H9 (cell line): ENCODE results near the gene PLXNA4. TPM values are rescaled to one million over a fixed set of nuclear protein-coding genes. Genes with fewer than 3 reads are reported as not detected.

Experiments used
- DNase-seq: peaks from one replicate; pipeline ENCODE4 v3.0.0-alpha.2; 2017
- H2AFZ ChIP-seq: one replicate; pipeline ENCODE4 v1.6.1; 2013; ENCODE audit warnings: mild to moderate bottlenecking, low read length, control low read depth, moderate library complexity
- H2AK5ac ChIP-seq: 2 replicates; pipeline ENCODE4 v1.6.1; 2013; ENCODE audit warnings: low read length, control low read depth, mixed read lengths; ENCODE audit not compliant: insufficient read length
- H2BK120ac ChIP-seq: one replicate; pipeline ENCODE4 v1.6.1; 2013; ENCODE audit warnings: low read depth, mild to moderate bottlenecking, low read length, control low read depth, inconsistent platforms; ENCODE audit not compliant: poor library complexity, severe bottlenecking
- H2BK12ac ChIP-seq: 2 replicates; pipeline ENCODE4 v1.6.1; 2013; ENCODE audit warnings: low read length, control low read depth, mixed read lengths, low read depth; ENCODE audit not compliant: insufficient read length
- H2BK15ac ChIP-seq: 2 replicates; pipeline ENCODE4 v1.6.1; 2013; ENCODE audit warnings: low read depth, low read length, control low read depth
- H2BK20ac ChIP-seq: one replicate; pipeline ENCODE4 v1.6.1; 2013; ENCODE audit warnings: low read depth, mild to moderate bottlenecking, low read length, control low read depth, inconsistent platforms; ENCODE audit not compliant: poor library complexity, severe bottlenecking
- H2BK5ac ChIP-seq: 2 replicates; pipeline ENCODE4 v1.6.1; 2013; ENCODE audit warnings: low read length, control low read depth, mixed read lengths; ENCODE audit not compliant: insufficient read length
- H3K14ac ChIP-seq: 2 replicates; pipeline ENCODE4 v1.6.1; 2013; ENCODE audit warnings: low read length, control low read depth; ENCODE audit not compliant: insufficient read depth
- H3K18ac ChIP-seq: 2 replicates; pipeline ENCODE4 v1.6.1; 2013; ENCODE audit warnings: low read depth, mild to moderate bottlenecking, mixed read lengths, low read length, control low read depth; ENCODE audit not compliant: insufficient read length
- H3K23ac ChIP-seq: 2 replicates; pipeline ENCODE4 v1.6.1; 2013; ENCODE audit warnings: low read length, control low read depth, mixed read lengths, low read depth; ENCODE audit not compliant: insufficient read length
- H3K23me2 ChIP-seq: 2 replicates; pipeline ENCODE4 v1.6.1; 2013; ENCODE audit warnings: low read depth, mild to moderate bottlenecking, mixed read lengths, low read length, control low read depth; ENCODE audit not compliant: insufficient read length, poor library complexity, severe bottlenecking
- H3K27ac ChIP-seq: 2 replicates; pipeline ENCODE4 v1.5.1; 2013; ENCODE audit warnings: low read length, control low read depth, mixed read lengths, low read depth; ENCODE audit not compliant: insufficient read length
- H3K27me3 ChIP-seq: 2 replicates; pipeline ENCODE4 v1.6.1; 2013; ENCODE audit warnings: low read length, control low read depth, inconsistent platforms; ENCODE audit not compliant: insufficient read depth
- H3K4ac ChIP-seq: 2 replicates; pipeline ENCODE4 v1.6.1; 2013; ENCODE audit warnings: low read depth, mild to moderate bottlenecking, control low read depth, inconsistent platforms, low read length, moderate library complexity
- H3K4me1 ChIP-seq: 2 replicates; pipeline ENCODE4 v1.6.1; 2013; ENCODE audit warnings: low read length, control low read depth, inconsistent platforms; ENCODE audit not compliant: insufficient read depth
- H3K4me2 ChIP-seq: 2 replicates; pipeline ENCODE4 v1.6.1; 2013; ENCODE audit warnings: low read length, control low read depth, mixed read lengths; ENCODE audit not compliant: insufficient read length, insufficient read depth
- H3K56ac ChIP-seq: 2 replicates; pipeline ENCODE4 v1.6.1; 2013; ENCODE audit warnings: low read depth, mild to moderate bottlenecking, mixed read lengths, low read length, control low read depth; ENCODE audit not compliant: insufficient read length
- H3K79me1 ChIP-seq: 2 replicates; pipeline ENCODE4 v1.6.1; 2013; ENCODE audit warnings: low read depth, mild to moderate bottlenecking, moderate library complexity, low read length, control low read depth, inconsistent platforms; ENCODE audit not compliant: insufficient read depth, poor library complexity, severe bottlenecking
- H3K79me2 ChIP-seq: 2 replicates; pipeline ENCODE4 v1.6.1; 2013; ENCODE audit warnings: low read length, control low read depth, inconsistent platforms; ENCODE audit not compliant: insufficient read depth
- H3K9ac ChIP-seq: 2 replicates; pipeline ENCODE4 v1.6.1; 2013; ENCODE audit warnings: low read length, control low read depth, mixed read lengths; ENCODE audit not compliant: insufficient read length; ENCODE audit errors: extremely low read depth
- H3K9me3 ChIP-seq: one replicate; pipeline ENCODE4 v1.6.1; 2013; ENCODE audit warnings: low read depth, low read length, inconsistent platforms; ENCODE audit not compliant: control insufficient read depth
- H3T11ph ChIP-seq: one replicate; pipeline ENCODE4 v1.6.1; 2013; ENCODE audit warnings: mild to moderate bottlenecking, low read length, control low read depth, inconsistent platforms
- H4K20me1 ChIP-seq: one replicate; pipeline ENCODE4 v1.6.1; 2013; ENCODE audit not compliant: control insufficient read depth, insufficient read length, insufficient read depth
- H4K5ac ChIP-seq: 2 replicates; pipeline ENCODE4 v1.6.1; 2013; ENCODE audit warnings: low read depth, mild to moderate bottlenecking, mixed read lengths, low read length, control low read depth; ENCODE audit not compliant: insufficient read length
- H4K8ac ChIP-seq: replicated peaks from 2 replicates; pipeline ENCODE4 v1.6.1; 2013; ENCODE audit warnings: low read length, control low read depth, mixed read lengths, low read depth; ENCODE audit not compliant: insufficient read length
- H4K91ac ChIP-seq: 2 replicates; pipeline ENCODE4 v1.6.1; 2013; ENCODE audit warnings: low read depth, mild to moderate bottlenecking, moderate library complexity, mixed read lengths, low read length, control low read depth; ENCODE audit not compliant: insufficient read length
- H3K27ac Mint-ChIP-seq, 3 experiments: 2 replicates in 2 of 3; 3 replicates in 1 of 3; pipeline ENCODE4 v1.8.0; 2020 to 2021; ENCODE audit warnings: mixed read lengths in 3 of 3, mild to moderate bottlenecking in 1 of 3, moderate library complexity in 1 of 3
- H3K27me3 Mint-ChIP-seq: 2 replicates; pipeline ENCODE4 v1.8.0; 2021; ENCODE audit warnings: low read depth, mild to moderate bottlenecking, moderate library complexity, mixed read lengths
- H3K36me3 Mint-ChIP-seq, 3 experiments: 2 replicates in 2 of 3; 3 replicates in 1 of 3; pipeline ENCODE4 v1.8.0; 2020 to 2021; ENCODE audit warnings: low read depth in 3 of 3, mixed read lengths in 3 of 3; ENCODE audit not compliant: insufficient read depth in 1 of 3
- H3K4me1 Mint-ChIP-seq, 2 experiments: 2 replicates each; pipeline ENCODE4 v1.8.0; 2020; ENCODE audit warnings: mixed read lengths in 2 of 2
- H3K4me3 Mint-ChIP-seq, 2 experiments: 2 replicates in 1 of 2; 3 replicates in 1 of 2; pipeline ENCODE4 v1.8.0; 2020 to 2021; ENCODE audit warnings: mild to moderate bottlenecking in 2 of 2, mixed read lengths in 2 of 2, moderate library complexity in 1 of 2
- H3K9me3 Mint-ChIP-seq, 2 experiments: 2 replicates in 1 of 2; 3 replicates in 1 of 2; pipeline ENCODE4 v1.8.0; 2020; ENCODE audit warnings: mild to moderate bottlenecking in 2 of 2, mixed read lengths in 2 of 2, moderate library complexity in 1 of 2
- WGBS: extraction: QIAGEN DNeasy Blood & Tissue Kit; methylation state at CpG from one replicate; pipeline ENCODE4 v1.1.7; 2013; ENCODE audit warnings: missing lambda C conversion rate, low lambda C conversion rate, mixed read lengths; ENCODE audit not compliant: insufficient read length; ENCODE audit errors: extremely low coverage; 5-methylcytosine and 5-hydroxymethylcytosine counted together
- total RNA-seq: library from RNA; stranded (reverse); gene quantifications from 2 replicates; pipeline ENCODE4 v1.2.1, GENCODE V29; 2021
- TF ChIP-seq, protein P1 (sequence below): fragments of 200-600 bp; sonication (generic); conservative IDR thresholded peaks from 3 replicates; pipeline ENCODE4 v1.8.0; 2021; ENCODE audit warnings: antibody characterized with exemption, mild to moderate bottlenecking

The PLXNA4 gene
- total RNA-seq, 1 experiment from 2014 or later, result 0.35 TPM

DNA sequence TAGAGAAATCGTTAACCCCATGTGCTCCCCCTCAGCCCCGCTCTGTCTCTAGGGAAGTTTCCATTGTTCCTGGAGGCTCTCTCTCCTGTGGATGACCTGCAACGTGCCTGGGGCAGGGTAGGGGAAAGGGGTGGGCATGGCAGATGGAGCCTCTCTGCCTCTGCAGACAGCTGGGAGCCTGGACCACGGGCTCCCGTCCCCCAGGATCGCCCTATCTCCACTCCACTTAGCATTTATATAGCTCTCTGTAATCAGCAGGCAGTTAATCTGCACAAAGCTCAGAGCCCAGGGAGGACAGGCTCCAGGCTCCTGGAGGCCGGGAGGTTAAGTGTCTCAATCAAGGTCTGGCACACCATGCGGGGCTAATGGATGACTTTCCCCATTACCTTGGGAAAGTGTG is 369.7 kb downstream of the PLXNA4 start:
- H2BK15ac ChIP-seq, result no peak overlapping the region
- H2BK5ac ChIP-seq, result no peak overlapping the region
- H3K4me2 ChIP-seq, result no peak overlapping the region
- H3K4ac ChIP-seq, result no peak overlapping the region
- H4K20me1 ChIP-seq, result no peaks in the 10 kb centered on the region
- no peak overlapping the region for H2BK20ac ChIP-seq
- H3K9ac ChIP-seq, result no peak overlapping the region
- peaks cover 4% of the 10 kb centered on the region; the same call in 1 of the 2 replicates for H3K4me1 ChIP-seq
- no peaks in the 10 kb centered on the region for H3K79me2 ChIP-seq
- no peaks in the 10 kb centered on the region for H3K9me3 ChIP-seq
- no peaks in the 10 kb centered on the region; a peak in 1 of 7 replicates for H3K36me3 Mint-ChIP-seq
- peaks cover 27 to 42% of the 10 kb centered on the region in 2 experiments for H3K4me1 Mint-ChIP-seq
- no peak overlapping the region for H3K18ac ChIP-seq
- no peak overlapping the region for H4K8ac ChIP-seq
- no peaks in the 10 kb centered on the region for H3K79me1 ChIP-seq
- no peak overlapping the region for H2AFZ ChIP-seq
- H2AK5ac ChIP-seq, result no peak overlapping the region
- TF ChIP-seq, protein P1, sequence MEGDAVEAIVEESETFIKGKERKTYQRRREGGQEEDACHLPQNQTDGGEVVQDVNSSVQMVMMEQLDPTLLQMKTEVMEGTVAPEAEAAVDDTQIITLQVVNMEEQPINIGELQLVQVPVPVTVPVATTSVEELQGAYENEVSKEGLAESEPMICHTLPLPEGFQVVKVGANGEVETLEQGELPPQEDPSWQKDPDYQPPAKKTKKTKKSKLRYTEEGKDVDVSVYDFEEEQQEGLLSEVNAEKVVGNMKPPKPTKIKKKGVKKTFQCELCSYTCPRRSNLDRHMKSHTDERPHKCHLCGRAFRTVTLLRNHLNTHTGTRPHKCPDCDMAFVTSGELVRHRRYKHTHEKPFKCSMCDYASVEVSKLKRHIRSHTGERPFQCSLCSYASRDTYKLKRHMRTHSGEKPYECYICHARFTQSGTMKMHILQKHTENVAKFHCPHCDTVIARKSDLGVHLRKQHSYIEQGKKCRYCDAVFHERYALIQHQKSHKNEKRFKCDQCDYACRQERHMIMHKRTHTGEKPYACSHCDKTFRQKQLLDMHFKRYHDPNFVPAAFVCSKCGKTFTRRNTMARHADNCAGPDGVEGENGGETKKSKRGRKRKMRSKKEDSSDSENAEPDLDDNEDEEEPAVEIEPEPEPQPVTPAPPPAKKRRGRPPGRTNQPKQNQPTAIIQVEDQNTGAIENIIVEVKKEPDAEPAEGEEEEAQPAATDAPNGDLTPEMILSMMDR, result no peak
- H4K91ac ChIP-seq, result no peak overlapping the region
- no peak overlapping the region for H3K14ac ChIP-seq
- no peaks in the 10 kb centered on the region; a peak in 1 of 5 replicates for H3K9me3 Mint-ChIP-seq
- H3K27me3 ChIP-seq, result no peaks in the 10 kb centered on the region
- H3K27ac Mint-ChIP-seq, result 0 out of 7 replicates have a peak overlapping the region, but pooled peaks of 1 of the 3 experiments have one; percentile 23
- H4K5ac ChIP-seq, result no peak overlapping the region
- no peak overlapping the region for H3K4me3 Mint-ChIP-seq
- no CpG with 5 or more reads among the region's 8 CpGs for WGBS
- H3T11ph ChIP-seq, result no peak overlapping the region
- DNase-seq, result no peak
- H3K23ac ChIP-seq, result no peak overlapping the region
- no peak overlapping the region for H3K56ac ChIP-seq
- no peaks in the 10 kb centered on the region for H3K23me2 ChIP-seq
- H3K27me3 Mint-ChIP-seq, result peaks cover 8% of the 10 kb centered on the region; the same call in 1 of the 2 replicates
- H2BK12ac ChIP-seq, result no peak overlapping the region
- H3K27ac ChIP-seq, result no peak overlapping the region
- H2BK120ac ChIP-seq, result no peak overlapping the region
